ENCODE data around the gene ABRACL. TPM values are rescaled to one million over a fixed set of nuclear protein-coding genes. Genes with fewer than 3 reads are reported as not detected.

The ABRACL gene
- total and polyA plus RNA-seq, 2 of the 4 experiments (the other 2 are of a cell fraction): 16.0 to 27.9 TPM

GRCh38 chr6:139044250-139044649, 15.7 kb downstream of the ABRACL start:
- H3K56ac ChIP-seq (ENCODE audit: extremely low read depth, insufficient read depth, low read length): no peak overlapping the region
- H3K4me2 ChIP-seq (ENCODE audit: low read depth, low read length): no peak overlapping the region
- CTCF ChIA-PET: no interaction called here
- in situ Hi-C loops (cut with MboI; ENCODE audit: low sequenced_read_pairs): no loop called here
- no peak overlapping the region for H2BK120ac ChIP-seq (ENCODE audit: low read depth, low read length)
- no peak overlapping the region for H2BK5ac ChIP-seq (ENCODE audit: low read depth, low read length, poor library complexity, severe bottlenecking)
- H3K9me3 ChIP-seq (ENCODE audit: control insufficient read depth, insufficient read depth, low read length): no peaks in the 10 kb centered on the region
- no peaks in the 10 kb centered on the region for H3K9me1 ChIP-seq (ENCODE audit: insufficient read depth, low read length)
- POLR2A ChIA-PET (ENCODE audit: unreplicated experiment): no interaction called here
- no peak overlapping the region for H4K8ac ChIP-seq (ENCODE audit: low read depth in 2 of 2, low read length in 2 of 2)
- no peak overlapping the region for H3K4me3 ChIP-seq (ENCODE audit: insufficient read depth, low read depth, low read length)
- no peak overlapping the region for H3K23ac ChIP-seq (ENCODE audit: low read depth, low read length)
- no peaks in the 10 kb centered on the region for H4K20me1 ChIP-seq (ENCODE audit: insufficient read depth, low read length)
- H3K36me3 ChIP-seq (ENCODE audit: control insufficient read depth, insufficient read depth, low read length): peaks cover 3% of the 10 kb centered on the region
- no peaks in the 10 kb centered on the region for H3K4me1 ChIP-seq (ENCODE audit: control insufficient read depth, insufficient read depth, low read length)
- no peak for ATAC-seq (ENCODE audit: low read depth)
- peaks cover 0 to 3% of the 10 kb centered on the region in 2 experiments; a peak in 1 of 4 replicates for H3K79me1 ChIP-seq (ENCODE audit: low read depth in 1 of 2, low read length in 2 of 2)
- H3K14ac ChIP-seq (replicated peaks; ENCODE audit: low read depth, low read length): no peak overlapping the region
- dilution Hi-C loops (cut with HindIII; ENCODE audit: low sequenced_read_pairs, unreplicated experiment): no loop called here
- no peak overlapping the region for H3K4ac ChIP-seq (ENCODE audit: low read depth, low read length)
- no peak overlapping the region for H3K9ac ChIP-seq (ENCODE audit: low read depth, low read length)
- intact Hi-C loops (cut with micrococcal nuclease): no loop called here
- H2AK5ac ChIP-seq (ENCODE audit: low read depth, low read length): no peak overlapping the region
- no peak overlapping the region for H4K5ac ChIP-seq (ENCODE audit: low read depth, low read length)
- DNase-seq: no peak
- H2AFZ ChIP-seq (replicated peaks; ENCODE audit: low read length, poor library complexity): no peak overlapping the region
- H3K27me3 ChIP-seq (ENCODE audit: control insufficient read depth, insufficient read depth, low read length): no peaks in the 10 kb centered on the region
- no peak overlapping the region for H2BK20ac ChIP-seq (ENCODE audit: low read depth, low read length)
- H3K18ac ChIP-seq (ENCODE audit: low read depth, low read length): no peak overlapping the region
- H2BK15ac ChIP-seq (ENCODE audit: low read depth, low read length): no peak overlapping the region
- H4K91ac ChIP-seq (ENCODE audit: insufficient read depth, low read depth, low read length): no peak overlapping the region
- no peak overlapping the region for H3K27ac ChIP-seq (ENCODE audit: insufficient read depth, low read length)
- TF ChIP-seq CEBPB (IDR thresholded peaks at IDR 0.05; ENCODE audit: low read depth, low read length) (no peak), CHD1 (IDR thresholded peaks at IDR 0.05; ENCODE audit: low read depth, low read length) (no peak), CTCF (conservative IDR thresholded peaks at IDR 0.05; ENCODE audit: low read depth, low read length) (no peak), RAD21 (IDR thresholded peaks at IDR 0.05; ENCODE audit: low read length) (no peak), NFE2L2 (IDR thresholded peaks at IDR 0.05; ENCODE audit: low read depth, low read length) (no peak), BHLHE40 (IDR thresholded peaks at IDR 0.05; ENCODE audit: low read depth, low read length) (no peak)
- no TSS peak for BruUV-seq (replicated peaks)
- WGBS, 2 experiments (ENCODE audit: extremely low coverage in 2 of 2, insufficient read length in 1 of 2): no CpG with 5 or more reads among the region's 3 CpGs
- H2AK9ac ChIP-seq (replicated peaks; ENCODE audit: low read depth, low read length, poor library complexity): no peak overlapping the region

Measured in IMR-90 (cell line).